CD4-positive, alpha-beta T cell treated with Interleukin-12 subunit alpha and Interleukin-12 subunit beta, for 1 hour (primary cell): Measurements from ENCODE around the gene PNPLA2.

ENCODE experiments used
- DNase-seq: peaks from one replicate; pipeline ENCODE4 v3.0.0-alpha.2; 2020

The PNPLA2 gene

DNA sequence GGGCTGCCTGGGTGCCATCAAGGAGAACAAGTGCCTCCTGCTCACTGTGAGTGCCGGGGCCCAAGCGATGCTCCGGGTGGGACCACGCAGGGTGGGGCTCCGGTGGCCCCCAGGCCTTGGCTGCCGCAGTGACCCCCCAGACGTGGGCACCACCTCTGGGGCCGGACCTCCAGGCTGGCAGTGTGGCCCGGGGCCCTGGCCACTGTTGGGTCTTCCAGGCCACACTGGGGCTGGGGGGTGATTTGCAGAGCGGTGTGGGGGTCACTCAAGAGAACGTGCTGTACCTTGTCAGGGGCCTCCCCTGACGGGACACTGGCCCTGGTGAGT, 43.9 kb downstream of the PNPLA2 start:
- no peak for DNase-seq

DNA sequence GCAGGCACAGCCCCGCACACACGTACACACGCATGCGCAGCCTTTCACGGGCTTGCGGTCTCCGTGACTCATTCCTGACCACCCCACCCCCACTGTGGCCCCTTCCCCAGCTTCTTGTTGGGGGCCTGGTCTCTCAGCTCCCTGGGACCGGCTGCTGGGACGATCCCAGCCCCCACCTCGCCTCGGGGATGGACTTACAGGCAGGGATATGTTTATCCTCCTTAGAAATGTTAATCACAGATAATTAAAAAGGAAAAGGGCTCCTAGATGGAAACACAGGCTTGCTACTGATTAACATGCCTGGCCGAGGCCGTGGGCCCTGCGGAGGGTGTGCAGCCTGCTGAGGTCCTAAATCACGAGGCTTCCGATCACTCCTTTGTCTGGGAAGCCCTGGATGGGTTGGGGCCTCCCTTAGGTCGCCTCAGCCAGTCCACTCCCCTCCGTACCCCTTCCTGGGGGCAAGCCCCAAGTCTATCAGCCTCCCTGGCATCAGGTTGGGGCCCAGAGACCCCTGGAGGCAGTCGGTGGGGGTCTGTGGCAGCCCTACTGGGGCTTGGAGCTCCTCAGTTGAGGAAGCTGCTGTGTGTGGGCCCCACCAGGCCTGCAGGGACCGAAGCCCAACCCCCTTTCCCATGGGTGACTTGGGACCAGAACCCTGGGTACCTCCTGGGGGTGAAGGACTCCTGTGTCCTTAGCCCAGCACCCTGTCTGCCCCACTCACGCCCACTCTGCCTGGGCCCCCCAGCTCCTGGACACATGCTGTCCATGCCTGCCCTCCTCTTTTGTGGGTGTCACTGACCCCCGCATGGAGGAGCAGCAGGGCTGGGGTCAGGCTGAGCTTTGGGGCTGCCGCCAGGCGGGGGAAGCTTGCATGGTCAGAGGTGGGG, 44.6 kb downstream of the PNPLA2 start:
- no peak for DNase-seq

DNA sequence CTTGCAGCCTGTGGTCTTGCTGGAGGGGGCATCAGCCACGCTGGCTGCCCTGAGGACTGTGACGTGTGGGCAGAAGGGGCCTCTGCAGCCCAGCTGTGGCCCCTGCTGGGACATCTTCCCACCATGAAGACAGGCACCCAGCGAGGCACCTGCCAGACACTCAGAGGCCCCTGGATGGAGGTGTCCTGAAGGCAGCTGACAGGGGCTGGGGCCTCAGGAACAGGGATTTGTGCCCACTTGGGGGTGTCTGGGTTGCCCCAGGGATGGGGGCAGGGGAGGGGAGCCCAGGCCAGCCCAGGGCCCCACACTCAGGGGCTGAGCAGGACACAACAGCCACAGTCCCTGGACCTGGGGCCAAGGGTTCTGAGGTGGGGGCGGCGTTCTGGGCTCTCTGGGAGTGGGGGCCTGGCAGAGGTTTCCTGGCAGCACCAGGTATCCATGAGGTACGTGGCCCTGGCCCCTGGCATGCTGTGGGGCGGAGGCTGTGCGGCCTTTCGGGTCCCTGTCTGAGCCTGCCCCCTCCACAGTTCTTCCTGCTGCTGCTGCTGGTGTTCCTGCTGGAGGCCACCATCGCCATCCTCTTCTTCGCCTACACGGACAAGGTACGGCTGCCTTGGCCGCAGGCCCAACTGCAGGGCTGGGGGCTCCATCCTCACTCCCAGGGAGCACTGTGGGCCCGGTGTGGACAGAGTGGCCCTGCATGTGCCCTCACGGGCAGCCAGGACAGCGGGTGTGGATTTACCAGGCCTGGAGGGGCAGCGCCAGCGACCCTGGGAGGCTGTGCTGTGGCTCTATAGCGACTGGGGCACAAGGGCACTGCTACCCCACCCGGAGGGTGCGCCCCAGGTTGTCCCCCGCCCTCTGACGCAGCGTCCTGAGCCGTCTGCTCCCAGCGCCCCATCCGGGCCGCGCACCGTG, 45.5 kb downstream of the PNPLA2 start:
- DNase-seq: no peak

DNA sequence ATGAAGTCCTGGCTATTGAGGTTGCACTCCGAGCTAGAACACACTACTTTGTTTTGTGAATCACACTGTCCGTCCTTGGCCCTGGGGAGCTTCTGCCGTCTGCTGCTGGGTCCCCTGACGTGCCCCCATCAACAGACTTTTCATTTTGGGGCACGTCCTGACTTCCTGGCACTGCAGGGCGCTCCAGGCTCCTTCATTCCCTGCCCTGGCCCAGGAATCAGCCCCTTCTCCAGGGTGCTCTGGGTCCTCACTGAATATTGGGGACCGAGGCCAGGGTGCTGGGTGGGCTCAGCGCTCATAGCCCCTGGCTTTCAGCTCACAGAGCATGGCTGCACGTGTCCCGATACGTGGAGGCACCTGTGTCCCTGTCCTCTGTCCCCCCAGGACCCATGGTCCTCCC, 46.2 kb downstream of the PNPLA2 start:
- no peak for DNase-seq

DNA sequence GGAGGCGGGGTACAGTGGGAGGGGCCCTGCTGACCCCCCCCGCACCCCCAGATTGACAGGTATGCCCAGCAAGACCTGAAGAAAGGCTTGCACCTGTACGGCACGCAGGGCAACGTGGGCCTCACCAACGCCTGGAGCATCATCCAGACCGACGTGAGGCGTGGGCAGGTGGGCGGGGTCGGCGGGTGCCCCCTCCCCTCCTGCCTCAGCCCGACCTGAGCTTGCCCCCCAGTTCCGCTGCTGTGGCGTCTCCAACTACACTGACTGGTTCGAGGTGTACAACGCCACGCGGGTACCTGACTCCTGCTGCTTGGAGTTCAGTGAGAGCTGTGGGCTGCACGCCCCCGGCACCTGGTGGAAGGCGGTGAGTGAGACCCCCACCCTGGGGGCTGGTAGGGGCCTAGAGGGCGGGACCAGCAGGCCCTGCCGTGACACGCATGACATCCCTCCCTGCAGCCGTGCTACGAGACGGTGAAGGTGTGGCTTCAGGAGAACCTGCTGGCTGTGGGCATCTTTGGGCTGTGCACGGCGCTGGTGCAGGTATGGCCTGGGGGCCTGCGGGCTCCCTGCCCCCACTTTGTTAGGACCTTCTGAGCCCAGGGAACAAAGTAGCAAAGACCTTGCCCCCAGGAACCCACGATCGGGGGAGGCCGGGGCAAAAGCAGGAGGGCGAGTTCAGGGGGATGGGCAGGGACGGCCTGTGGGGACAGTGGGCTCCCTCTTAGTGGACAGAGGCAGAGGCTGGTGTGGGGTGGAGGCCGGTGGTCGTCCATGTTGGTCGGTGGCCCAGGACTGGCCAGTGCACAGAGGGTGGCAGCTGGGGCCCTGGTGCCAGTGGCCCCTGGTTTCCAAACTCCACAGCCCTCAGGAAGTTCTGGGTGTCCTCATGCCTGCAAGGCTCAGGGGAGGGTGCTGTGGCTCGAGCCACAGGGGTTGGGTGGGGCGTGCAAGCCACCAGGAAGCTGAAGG, 47.0 kb downstream of the PNPLA2 start:
- no peak for DNase-seq

DNA sequence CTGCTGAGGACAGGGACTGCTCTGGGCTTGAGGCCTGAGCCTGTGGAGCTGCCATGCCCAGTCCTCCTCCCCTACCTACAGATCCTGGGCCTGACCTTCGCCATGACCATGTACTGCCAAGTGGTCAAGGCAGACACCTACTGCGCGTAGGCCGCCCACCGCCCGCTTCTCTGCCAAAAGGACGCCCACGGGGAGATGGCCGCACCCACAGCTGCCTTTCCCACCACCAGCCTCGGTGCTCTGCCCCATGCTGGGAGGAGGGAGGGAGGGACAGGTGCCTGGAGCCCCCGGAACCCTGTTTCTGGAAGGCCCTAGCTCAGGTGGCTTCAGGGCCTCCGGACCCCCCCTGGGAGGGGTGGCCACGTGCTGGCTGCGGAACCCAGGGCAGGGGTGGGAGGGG, 47.8 kb downstream of the PNPLA2 start:
- no peak for DNase-seq

DNA sequence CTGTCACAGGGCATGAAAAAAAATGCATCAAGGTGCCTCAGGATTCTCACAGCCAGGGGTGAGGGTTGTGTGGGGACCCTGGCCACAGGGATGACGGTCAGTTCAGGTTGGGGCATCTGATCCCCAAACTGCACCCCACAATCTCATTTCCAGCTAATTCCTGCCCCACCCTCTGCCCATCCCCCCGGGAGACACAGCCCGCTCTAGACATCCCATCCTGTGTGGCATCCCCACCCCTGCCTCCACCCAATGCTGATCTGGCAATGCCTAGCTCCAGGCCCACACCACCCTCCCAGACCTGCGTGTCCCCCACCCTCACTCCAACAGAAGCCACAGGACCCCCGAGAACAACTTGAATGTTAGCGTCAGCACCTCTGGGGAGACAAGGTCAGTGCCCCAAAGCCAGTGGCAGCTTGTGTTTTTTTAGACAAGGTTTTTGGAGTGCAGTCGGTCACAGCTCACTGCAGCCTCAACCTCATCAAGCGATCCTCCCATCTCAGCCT, 49.2 kb downstream of the PNPLA2 start:
- DNase-seq: no peak

DNA sequence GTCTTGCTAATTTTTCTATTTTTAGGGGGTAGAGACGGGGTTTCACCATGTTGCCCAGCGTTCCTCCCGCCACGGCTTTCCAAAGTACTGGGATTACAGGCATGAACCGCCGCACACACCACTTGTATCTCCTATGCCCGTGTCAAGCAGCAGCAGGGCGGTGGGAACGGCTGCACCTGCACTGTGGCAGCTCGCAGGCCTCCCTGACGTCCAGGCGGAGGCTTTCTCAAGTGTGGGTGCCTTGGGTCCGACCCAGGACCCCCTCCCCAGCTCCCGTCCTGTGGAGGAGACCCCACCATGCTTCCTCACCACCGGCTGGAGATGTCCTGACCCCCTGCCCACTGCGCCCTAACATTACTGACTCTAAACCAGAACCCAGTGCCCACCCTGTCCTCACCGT, 49.7 kb downstream of the PNPLA2 start:
- DNase-seq: no peak

DNA sequence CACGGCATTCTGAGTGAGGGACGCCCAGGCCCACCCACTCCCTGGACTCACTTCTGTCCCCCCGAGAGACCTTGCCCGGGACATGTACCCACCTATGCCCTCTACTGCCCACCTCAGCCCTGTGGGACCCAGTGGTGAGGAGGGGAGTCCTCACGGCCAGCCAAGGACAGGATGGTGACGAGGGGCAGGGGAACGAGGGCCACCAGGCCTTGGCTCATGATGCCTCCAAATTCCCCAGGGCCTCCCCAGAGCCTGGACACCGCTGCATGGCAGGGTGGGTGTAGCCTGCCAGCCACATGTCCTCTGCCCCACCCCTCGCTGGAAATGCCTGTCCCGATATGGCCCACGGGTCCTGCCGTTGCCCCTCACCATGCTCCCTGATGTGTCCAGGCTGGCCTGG, 50.1 kb downstream of the PNPLA2 start:
- no peak for DNase-seq

DNA sequence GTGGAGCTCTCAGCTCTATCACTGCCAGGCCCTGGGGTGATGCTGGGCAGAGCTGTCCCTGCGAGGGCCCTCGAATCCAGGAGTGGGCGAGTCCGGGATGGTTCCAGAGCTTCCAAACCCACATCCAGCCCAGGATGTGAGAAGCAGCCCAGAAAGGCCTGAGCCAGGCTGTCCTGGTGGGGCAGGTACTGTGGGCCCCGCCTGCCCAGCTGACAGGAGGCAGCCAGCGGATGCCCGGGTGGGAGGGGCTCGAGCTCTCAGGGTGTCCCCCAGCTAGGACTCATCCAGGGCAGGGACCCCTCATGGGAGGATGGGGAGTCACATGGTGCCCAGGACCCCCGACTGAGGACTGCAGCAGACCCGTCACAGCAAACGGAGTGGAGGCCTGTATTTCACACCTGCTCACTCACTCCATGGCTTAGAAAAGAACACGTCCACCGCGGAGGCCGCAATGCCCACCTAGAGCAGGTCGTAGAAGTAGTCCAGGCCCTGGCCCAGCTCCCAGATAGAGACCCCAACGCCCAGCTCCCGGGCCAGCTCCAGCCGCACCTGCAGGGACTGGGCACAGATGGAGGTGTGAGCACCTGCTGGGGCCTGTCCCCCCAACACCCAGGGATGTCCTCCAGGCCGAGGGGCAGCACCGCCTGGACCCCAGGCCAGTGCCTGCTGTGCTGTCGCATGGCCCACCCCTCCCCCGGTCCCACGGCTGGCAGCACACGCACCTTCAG, 50.8 kb downstream of the PNPLA2 start:
- no peak for DNase-seq

DNA sequence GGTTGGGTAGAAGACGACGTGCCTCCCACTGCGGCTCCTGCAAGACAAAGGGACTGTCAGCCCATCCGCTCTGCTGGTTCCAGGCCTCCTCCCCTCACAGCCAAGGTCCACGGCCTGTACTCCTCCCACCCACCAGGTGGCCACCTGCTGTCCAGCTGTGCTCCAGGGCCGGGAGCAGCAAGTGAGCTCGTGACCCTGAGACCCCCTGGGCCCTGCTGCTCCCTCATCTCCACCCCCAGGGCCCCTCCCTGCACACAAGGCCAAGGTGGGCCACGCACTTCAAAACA, 51.4 kb downstream of the PNPLA2 start:
- no peak for DNase-seq

DNA sequence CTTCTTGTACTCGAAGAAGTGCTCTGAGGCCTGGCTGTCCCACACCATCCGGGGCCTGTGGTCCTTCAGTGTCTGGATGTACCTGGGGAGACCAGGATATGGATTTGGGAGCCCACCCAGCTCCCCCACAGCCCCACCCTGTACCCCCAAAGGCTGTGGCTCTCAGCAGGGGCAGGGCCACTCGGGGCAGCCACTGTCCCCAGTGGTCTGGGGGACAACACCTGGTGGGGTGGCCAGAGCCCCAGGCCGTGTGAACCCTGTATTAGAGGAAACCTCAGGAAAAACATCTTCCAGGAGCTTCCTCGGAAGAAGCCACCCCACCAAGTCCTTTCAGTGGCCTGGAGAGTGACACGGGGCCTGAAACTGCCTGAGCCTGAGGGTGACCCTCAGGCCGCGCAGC, 51.7 kb downstream of the PNPLA2 start:
- DNase-seq: no peak

DNA sequence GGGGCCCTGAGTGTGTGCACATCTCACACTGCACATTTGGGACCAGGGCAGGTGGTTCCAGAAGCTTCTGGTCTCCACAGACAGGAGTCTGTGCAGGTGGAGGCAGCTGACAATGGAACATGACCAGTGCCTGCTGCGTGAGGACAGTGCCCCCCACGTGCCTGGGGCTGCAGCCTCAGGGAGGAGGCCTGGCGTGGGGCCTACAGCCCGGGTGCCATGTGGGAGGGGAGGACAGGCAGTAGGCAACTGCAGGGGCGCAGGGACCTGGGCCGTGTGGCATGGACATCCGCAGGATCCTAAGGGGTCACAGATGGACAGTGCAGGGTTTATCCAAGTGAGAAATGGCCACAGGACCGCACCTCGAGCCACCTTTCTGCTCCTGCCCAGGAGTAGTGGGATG, 52.8 kb downstream of the PNPLA2 start:
- DNase-seq: no peak

DNA sequence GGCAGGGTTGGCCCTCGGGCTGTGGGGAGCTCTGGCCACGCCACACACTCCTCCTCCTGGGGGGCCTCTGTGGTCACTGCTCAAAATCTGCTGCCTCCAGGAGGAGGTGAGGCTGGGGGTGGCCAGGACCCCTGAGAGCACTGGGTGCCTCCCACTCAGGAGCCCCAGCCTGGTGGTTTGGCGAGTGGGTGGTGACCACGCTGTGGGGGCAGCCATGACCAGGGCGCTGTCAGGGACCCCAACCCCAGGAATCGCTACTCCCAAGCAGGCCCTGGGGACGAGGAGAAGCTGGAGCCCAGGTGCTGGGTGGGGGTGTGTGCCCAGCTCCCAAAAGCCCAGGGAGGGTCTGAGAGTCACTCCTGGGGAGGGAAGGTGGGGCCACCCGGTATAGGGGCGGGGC, 54.1 kb downstream of the PNPLA2 start:
- DNase-seq: no peak

DNA sequence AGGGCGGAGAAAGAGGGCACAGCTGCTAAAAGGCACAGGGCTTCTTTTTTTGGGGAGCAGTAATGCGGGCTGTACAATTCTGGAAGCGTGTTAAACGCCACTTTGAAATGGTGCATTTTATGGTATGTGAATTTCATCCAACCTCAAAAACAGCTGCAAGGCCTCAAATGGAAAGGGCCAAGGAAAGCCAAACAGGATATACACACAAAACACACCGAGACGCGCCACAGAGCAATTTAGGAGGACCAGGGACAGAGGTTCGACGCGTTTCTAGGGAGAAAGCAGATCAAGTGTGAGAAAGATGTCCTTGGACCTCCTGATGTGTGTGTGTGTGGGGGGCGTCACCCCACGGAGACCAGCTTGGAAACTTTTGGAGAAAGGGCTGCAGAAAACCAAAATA, 55.0 kb downstream of the PNPLA2 start:
- DNase-seq: no peak
